Measurements from ENCODE around the gene NPR1.
A peak's percentile ranks its signal among the peaks of the same experiment; 100 is the strongest.

Gene NPR1

GRCh38 chr1:153730468-153730988 lies 52.0 kb downstream of the NPR1 start:
- no peak for DNase-seq

- no peak for DNase-seq
Measured at GRCh38 chr1:153733970-153734369, 55.5 kb downstream of the NPR1 start.

- peak; percentile 13 to 18 for DNase-seq
Measured at GRCh38 chr1:153734396-153735089, 56.1 kb downstream of the NPR1 start.

GRCh38 chr1:153735090-153735420 lies 56.6 kb downstream of the NPR1 start:
- no peak for DNase-seq

- no peak for DNase-seq
Measured at GRCh38 chr1:153741986-153742385, 63.5 kb downstream of the NPR1 start.

GRCh38 chr1:153742411-153743142 lies 64.1 kb downstream of the NPR1 start:
- DNase-seq, result no peak

Data from AML-193 (cell line).